DMS79 treated with DMSO at 0.1 percent for 48 hours (cell line): ENCODE measurements around the gene CHCHD6.

Source experiments
- DNase-seq: peaks from one replicate; lab custom pipeline; 2025; lab: John Stamatoyannopoulos, UW

The CHCHD6 gene

DNA sequence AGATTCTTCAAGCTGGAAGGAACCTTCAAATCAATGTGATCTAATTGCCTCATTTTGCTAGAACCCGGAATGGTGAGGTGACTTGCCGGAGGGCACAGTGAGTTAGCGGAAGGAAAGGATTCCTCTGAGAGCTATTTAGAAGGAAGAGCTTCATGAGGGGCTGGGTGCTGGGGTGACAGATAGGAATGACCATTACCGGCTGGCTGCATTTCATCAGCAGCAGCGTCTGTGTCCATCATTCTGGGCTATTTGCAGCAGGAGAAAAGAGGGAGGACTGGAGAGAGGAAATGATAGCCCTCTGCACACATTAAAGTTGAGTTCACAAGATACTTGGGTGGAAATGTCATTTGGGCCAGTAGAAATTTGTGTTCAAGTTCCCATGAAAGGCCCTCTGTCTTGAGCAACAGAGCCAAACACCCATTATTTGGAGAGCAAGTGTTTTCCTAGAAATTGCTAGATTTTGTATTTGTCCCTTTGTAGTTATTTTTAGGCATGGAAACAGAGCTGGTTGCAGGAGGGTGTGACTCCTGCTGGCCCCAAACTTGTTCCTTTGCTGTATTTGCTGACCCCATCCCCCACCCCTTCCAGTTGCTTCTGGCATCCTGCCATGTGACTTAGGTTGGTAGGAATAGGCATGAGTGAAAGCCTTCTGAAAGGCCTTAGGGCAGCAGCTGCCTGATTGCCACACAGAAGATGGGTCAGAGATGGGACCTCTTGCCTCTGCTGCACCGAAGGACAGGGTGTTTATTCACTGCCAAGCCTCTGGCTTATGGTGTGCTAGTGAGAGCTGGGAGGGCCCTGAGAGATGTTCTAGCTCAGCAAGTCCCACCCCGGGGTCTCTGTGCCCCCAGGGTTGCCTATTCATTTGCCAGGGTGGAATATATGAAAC lies 191.4 kb downstream of the CHCHD6 start:
- peak; percentile 20 for DNase-seq

- DNase-seq, result no peak
These were observed 192.0 kb downstream of the CHCHD6 start for GRCh38 chr3:126896067-126896441.

GRCh38 chr3:126896968-126897367 lies 192.9 kb downstream of the CHCHD6 start:
- no peak for DNase-seq

GRCh38 chr3:126897943-126898342 lies 193.9 kb downstream of the CHCHD6 start:
- no peak for DNase-seq

GRCh38 chr3:126900859-126901540 lies 197.0 kb downstream of the CHCHD6 start:
- no peak for DNase-seq

- DNase-seq, result no peak
These were observed 197.6 kb downstream of the CHCHD6 start for GRCh38 chr3:126901631-126902030.

- no peak for DNase-seq
These were observed 199.5 kb downstream of the CHCHD6 start for GRCh38 chr3:126903521-126903920.

GRCh38 chr3:126907557-126907956 lies 203.5 kb downstream of the CHCHD6 start:
- no peak for DNase-seq

DNA sequence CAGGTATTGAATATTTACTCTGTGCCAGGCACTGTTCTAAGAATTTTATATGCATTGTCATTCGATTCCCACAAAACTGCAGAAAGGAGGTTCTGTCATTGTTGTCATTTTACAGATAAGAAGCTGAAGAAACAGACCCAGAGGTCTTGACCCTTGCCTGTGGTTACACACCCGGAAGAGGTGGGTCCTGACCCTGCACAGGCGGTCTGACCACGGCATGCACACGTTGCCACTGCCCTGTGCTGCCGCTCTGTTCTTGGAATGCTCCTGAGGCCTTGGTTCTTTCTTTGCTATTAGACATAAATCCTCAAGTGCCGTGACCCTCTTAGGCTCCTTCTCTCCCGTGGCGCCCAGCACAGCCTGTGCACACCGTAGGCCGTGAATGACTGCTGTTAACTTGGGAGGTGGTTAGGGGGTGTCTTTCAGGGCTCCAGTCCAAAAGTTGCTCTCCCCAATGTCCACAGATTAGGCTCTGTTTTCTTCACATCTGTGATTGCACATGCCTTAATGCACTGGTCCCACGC lies 204.8 kb downstream of the CHCHD6 start:
- no peak for DNase-seq

DNA sequence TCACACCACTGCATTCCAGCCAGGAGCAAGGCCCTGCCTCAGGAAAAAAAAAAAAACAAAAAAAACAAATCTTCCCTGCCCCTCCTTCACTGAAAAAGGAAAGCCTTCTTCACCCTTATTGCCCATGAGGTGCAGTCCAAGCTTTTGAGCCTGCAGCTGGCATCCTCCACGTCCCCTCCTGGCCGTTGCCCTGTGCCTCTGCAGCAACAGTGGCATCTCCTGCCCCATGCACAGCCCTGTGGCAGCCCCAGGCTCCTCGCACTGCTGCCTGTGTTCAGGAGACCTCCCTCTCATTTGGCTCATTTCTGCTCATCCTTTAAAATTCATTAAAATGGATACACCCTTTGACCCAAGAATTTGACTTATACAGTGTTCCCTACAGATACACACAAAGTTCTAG lies 206.2 kb downstream of the CHCHD6 start:
- DNase-seq, result no peak

- no peak for DNase-seq
These were observed 207.4 kb downstream of the CHCHD6 start for GRCh38 chr3:126911162-126912026.

DNA sequence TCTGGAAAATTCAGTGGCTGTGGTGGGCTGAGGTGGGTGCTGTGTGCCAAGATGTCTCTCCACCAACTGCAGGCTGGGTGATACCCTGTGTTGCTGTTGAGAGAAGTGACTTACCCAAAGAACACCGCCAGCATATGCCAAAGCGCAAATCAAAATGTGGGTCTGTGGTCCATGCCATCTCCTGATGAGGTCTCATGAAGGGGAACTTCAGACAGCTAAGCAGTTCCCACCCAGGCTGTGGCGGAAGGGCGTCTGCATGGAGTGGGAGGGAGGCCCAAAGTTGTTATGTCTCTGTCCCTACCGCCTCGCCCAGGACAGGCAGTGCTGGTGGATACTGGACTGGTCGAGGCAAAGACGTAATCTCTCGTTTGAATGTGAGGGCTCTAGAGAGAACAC lies 208.0 kb downstream of the CHCHD6 start:
- no peak for DNase-seq

DNA sequence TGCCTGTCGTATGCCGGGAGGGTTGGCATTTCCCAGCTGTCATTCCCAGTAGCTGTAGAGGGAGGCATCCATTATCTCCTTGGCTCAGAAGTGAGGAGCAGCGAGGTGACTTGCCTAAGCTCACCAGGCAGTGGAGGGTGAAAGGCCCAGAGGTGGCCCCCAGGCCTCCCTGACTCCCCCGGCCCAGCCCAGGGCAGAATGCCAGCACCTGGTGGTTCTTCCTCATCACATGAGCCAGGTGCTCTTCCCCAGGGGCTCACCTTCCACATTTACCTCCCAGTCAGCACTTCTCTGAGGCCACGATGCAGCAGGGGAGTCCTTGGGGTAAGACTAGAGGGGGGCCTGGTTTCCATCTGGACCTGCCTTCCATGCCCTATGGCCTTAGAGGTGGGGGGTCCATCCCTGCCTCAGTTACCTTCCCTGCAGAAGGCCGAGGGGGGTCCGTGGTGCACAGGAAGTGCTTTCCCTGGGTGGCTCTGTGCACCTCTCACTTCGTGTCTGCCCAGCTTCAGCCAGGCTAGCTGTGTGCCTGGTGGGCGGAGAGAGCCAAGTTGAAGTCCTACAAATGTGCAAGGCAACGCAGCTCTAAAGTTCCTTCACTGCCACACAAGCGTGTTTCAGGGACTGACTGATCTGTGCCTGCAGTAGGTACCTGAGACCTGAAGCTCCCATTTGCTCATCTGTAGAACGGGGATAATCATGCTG lies 208.6 kb downstream of the CHCHD6 start:
- DNase-seq, result no peak

- DNase-seq, result no peak
These were observed 209.5 kb downstream of the CHCHD6 start for GRCh38 chr3:126913524-126913923.

DNA sequence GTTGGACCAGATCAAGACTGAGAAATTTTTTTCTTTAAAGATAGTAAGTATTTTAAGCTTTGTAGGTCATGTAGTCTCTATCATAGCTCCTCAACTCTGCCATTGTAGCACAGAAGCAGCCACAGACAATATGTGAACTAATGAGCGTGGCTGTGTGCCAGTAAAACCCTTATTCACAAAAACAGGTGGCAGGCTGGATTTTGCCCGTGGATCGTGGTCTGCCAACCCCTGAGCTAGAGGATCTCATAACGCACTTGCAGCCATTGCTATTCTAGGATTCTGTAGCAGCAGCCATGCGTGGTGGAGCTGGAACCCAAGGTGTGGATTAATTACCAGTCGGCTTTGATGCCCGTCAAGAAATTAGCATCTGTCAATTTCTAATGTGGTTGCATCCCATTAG lies 210.2 kb downstream of the CHCHD6 start:
- peak; percentile 44 for DNase-seq

GRCh38 chr3:126915015-126915414 lies 211.0 kb downstream of the CHCHD6 start:
- no peak for DNase-seq

DNA sequence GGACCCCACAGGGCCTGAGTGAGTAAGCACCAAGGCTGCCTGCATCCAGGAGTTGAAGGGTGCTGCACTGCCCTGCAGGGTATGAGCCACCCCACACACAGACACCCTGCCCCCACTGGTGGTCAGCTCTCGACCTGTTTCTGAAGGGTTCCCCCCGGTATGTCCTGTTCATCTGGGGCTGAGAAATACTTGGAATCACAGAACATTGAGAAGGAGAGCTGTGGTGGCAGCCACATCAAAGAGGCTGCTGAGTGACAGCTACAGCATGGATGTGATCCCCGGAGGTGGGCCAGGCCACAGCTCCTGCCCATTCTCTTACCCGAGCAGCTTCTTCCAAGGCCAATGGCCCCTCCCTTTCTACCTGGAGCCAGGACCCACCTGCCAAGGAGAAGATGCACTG lies 212.5 kb downstream of the CHCHD6 start:
- no peak for DNase-seq

DNA sequence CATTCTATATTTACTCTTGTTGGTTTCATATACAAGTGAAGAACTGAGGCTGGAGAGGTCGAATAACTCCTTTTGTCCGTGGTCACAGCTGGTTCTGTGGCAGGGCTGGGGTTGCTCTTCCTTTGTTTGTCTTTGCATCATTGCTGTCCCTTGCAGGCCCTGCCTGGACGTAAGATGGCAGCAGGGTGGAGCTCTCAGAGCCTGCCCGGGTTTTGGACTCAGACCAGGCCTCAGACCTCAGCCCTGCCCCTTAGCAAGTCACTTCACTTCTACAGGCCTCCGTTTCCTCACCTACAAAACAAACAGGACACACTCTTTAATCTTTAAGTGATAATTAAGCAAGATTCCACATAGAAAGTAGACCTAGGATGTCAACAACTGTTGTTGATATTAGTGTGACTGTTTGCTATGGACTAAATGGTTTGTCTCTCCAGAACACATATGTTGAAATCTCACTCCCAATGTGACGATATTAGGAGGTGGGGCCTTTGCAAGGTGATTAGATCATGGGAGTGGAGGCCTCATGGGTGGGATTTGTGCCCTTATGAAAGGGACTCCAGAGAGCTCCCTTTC lies 213.3 kb downstream of the CHCHD6 start:
- no peak for DNase-seq

GRCh38 chr3:126918355-126918821 lies 214.3 kb downstream of the CHCHD6 start:
- no peak for DNase-seq

DNA sequence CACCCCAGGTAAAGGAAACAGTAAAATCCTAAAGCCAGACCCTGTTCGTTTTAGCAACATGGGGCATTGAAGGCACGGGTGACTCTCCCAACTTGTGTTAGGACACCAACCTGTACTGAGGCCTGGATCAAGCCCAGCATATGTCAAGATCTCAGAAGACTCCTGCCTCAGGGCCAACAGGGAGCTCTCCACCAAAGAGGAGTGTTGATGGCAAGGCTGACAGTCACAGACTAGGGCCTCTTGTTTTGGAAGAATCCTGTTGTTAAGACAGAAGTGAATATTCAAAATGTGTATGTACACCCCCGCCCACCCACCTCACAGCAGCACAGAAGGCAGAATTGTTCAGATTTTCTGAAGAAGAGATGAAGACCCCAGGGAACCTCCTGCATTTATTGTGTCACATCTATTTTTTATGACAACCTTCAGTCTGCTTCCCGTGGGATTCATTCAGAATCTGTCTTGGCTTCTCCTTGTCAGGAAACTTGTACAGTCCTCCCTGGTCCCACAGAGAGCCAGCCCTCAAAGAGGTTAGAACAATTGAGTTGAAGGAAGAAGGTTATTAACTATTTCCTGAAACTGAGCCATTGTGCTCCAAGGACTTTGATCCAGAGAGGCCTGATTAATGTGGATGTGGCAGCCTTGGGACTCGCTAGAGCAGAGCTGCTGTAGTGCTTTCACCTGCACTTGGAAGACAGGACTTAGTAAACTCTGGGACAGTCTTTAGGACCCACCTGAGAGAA lies 217.2 kb downstream of the CHCHD6 start:
- no peak for DNase-seq
